A673 (cell line): Measurements from ENCODE around the gene OPRL1.

Experiments used
- EZH2 ChIP-seq: fragments of 200-600 bp; sonication (generic); IDR thresholded peaks from 2 replicates; pipeline ENCODE4 v1.6.1; 2017; ENCODE audit warnings: borderline replicate concordance, low read depth, mild to moderate bottlenecking, mixed read lengths, antibody characterized with exemption, low read length; ENCODE audit not compliant: poor library complexity, severe bottlenecking
- TF ChIP-seq, protein P1 (sequence below): fragments of 300-800, 200-600 bp; sonication (generic); conservative IDR thresholded peaks from 2 replicates; pipeline ENCODE4 v1.5.1; 2017; ENCODE audit warnings: low read depth, mild to moderate bottlenecking, antibody characterized with exemption, low read length, moderate library complexity, mixed read lengths

DNA sequence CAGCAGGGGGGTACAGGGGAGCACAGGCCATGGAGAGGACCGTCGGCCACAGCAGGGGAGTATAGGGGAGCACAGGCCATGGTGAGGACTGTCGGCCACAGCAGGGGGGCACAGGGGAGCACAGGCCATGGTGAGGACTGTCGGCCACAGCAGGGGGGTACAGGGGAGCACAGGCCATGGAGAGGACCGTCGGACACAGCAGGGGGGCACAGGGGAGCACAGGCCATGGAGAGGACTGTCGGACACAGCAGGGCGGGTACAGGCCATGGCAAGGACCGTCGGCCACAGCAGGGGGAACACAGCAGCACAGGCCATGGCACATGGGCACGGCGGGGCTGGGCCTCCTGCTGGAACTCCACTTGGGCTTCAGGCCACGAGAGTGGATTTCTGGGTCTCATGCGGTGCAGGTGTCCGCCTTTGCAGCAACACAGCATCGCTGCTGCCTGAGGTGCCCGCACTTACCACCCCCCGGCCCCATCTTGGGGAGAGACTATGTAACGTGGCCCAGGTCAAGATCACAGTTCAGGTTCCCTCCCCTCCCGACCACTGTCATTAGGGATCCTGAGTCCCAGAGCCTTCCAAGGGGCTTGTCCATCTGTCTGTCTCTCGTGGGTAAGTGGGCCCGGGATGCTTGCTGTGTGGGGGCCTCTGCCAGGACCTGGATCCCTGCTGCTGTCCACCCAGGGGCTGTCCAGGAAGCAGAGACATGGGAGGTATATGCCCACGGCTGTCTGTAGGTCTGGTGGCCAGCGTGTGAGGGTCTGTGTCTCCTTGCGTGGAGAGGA lies 25.0 kb downstream of the OPRL1 start:
- no peak for TF ChIP-seq EZH2
- TF ChIP-seq, protein P1, sequence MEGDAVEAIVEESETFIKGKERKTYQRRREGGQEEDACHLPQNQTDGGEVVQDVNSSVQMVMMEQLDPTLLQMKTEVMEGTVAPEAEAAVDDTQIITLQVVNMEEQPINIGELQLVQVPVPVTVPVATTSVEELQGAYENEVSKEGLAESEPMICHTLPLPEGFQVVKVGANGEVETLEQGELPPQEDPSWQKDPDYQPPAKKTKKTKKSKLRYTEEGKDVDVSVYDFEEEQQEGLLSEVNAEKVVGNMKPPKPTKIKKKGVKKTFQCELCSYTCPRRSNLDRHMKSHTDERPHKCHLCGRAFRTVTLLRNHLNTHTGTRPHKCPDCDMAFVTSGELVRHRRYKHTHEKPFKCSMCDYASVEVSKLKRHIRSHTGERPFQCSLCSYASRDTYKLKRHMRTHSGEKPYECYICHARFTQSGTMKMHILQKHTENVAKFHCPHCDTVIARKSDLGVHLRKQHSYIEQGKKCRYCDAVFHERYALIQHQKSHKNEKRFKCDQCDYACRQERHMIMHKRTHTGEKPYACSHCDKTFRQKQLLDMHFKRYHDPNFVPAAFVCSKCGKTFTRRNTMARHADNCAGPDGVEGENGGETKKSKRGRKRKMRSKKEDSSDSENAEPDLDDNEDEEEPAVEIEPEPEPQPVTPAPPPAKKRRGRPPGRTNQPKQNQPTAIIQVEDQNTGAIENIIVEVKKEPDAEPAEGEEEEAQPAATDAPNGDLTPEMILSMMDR, result no peak
